ENCODE results near the gene ACTL7B. TPM values are rescaled to one million over a fixed set of nuclear protein-coding genes. Genes with fewer than 3 reads are reported as not detected.
"Not testable (repeated sequence)": the region's sequence is repeated elsewhere in the genome, so short reads cannot be mapped to it uniquely, and the experiment has no call there.

The ACTL7B gene, protein sequence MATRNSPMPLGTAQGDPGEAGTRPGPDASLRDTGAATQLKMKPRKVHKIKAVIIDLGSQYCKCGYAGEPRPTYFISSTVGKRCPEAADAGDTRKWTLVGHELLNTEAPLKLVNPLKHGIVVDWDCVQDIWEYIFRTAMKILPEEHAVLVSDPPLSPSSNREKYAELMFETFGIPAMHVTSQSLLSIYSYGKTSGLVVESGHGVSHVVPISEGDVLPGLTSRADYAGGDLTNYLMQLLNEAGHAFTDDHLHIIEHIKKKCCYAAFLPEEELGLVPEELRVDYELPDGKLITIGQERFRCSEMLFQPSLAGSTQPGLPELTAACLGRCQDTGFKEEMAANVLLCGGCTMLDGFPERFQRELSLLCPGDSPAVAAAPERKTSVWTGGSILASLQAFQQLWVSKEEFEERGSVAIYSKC
- 0.11 TPM in 1 of 2 replicates, not detected in the other for total RNA-seq

DNA sequence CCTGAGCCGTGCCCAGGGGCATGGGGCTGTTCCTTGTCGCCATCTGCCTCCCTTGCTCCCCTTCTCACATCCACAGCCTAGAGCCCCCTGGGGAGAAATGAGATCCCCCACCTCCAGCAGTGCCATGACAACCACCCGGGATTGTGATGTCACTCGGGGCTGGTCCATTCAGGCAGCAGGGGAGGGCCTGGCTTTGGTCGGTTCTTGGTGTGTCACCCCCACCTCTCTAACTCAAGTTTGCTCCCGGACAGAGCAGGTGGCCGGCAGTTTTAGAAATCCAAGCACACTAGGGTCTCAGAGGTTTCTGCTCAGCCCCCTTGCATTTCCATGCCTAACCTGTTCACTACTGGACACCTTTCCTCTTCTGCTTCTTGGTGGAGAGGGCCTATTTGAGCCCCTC, at the start of gene ACTL7B:
TSS of gene ACTL7B (minus strand) at position 99 of the 400 bp plus-strand sequence. CDS start at position 43, 56 bp downstream.
- Mint-ChIP-seq H3K27me3 (ENCODE audit: low read depth) (peaks cover 3% of the 10 kb centered on the region), H3K36me3 (ENCODE audit: low read depth) (no peaks in the 10 kb centered on the region), H3K4me1 (ENCODE audit: low read depth) (peaks cover 5% of the 10 kb centered on the region), H3K27ac (no peak within 1 kb of the TSS), H3K9me3 (no peaks in the 10 kb centered on the region), H3K4me3 (ENCODE audit: low read depth) (no peak within 1 kb of the TSS)
- DNase-seq (ENCODE audit: low spot score), result no peak
- intact Hi-C loops (cut with micrococcal nuclease), result no loop called here

DNA sequence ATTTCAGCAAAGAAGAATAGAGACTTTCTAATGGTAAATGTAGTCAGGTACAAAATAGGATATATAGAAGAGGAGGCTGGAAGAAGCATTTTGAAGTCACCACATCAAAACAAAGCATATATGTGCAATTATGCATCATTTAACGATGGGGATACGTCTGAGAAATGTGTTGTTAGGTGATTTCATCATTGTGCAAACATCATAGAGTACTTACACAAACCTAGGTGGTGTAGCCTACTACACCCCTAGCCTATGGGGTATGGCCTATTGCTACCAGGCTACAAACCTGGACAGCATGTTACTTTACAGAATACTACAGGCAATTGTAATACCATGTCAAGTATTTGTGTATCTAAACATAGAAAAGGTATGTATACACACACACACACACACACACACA, 49.7 kb upstream of the ACTL7B start:
- H3K36me3 Mint-ChIP-seq (ENCODE audit: low read depth), result peaks cover 50% of the 10 kb centered on the region
- no peak for DNase-seq (ENCODE audit: low spot score)

GRCh38 chr9:108904161-108904560, 48.4 kb upstream of the ACTL7B start:
- DNase-seq (ENCODE audit: low spot score), result no peak
- intact Hi-C loops (cut with micrococcal nuclease), result no loop called here
- H3K4me1 Mint-ChIP-seq (ENCODE audit: low read depth), result no peaks in the 10 kb centered on the region
- no peak overlapping the region for H3K4me3 Mint-ChIP-seq (ENCODE audit: low read depth)
- H3K36me3 Mint-ChIP-seq (ENCODE audit: low read depth), result peaks cover 47% of the 10 kb centered on the region
- no peaks in the 10 kb centered on the region for H3K9me3 Mint-ChIP-seq
- H3K27me3 Mint-ChIP-seq (ENCODE audit: low read depth), result no peaks in the 10 kb centered on the region
- H3K27ac Mint-ChIP-seq, result no peak overlapping the region

More for the DNA sequence above, 49.7 kb upstream of the ACTL7B start:
- Mint-ChIP-seq H3K4me1 (ENCODE audit: low read depth) (no peaks in the 10 kb centered on the region), H3K27me3 (ENCODE audit: low read depth) (no peaks in the 10 kb centered on the region), H3K9me3 (no peaks in the 10 kb centered on the region), H3K4me3 (ENCODE audit: low read depth) (no peak overlapping the region), H3K27ac (no peak overlapping the region)
- intact Hi-C loops (cut with micrococcal nuclease), result no loop called here

DNA sequence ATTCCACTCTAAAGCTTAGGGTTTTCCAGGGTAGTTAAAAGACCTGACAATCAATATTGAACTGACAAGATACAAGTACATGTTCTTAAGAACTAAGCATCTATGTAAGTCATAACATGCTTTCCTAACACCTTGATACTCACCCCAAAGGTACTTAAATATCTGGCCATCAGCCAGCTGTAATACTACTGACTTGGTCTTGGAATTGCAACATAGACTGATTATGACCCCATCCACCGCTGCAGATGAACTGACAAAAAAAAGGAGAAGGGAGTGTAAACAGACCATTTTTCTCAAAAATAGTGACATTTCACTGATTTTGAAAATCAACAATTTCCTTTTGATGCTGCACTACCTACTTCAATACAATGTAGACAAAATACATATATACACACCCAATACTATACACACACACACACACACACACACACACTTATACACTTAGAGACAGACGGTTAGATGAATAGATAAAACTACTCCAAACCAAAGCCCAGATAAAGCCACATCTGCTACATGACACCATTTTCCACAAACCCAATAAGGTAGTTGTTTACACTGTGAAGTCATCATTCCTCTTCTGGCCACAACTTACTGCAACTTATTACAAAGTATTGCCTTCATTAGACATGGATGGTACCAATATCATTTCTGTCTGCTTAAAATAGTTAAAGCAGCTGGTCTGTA, 47.8 kb upstream of the ACTL7B start:
- Mint-ChIP-seq H3K4me1 (ENCODE audit: low read depth) (no peaks in the 10 kb centered on the region), H3K36me3 (ENCODE audit: low read depth) (peaks cover 42% of the 10 kb centered on the region), H3K27ac (peak overlapping the region; percentile 0), H3K9me3 (no peaks in the 10 kb centered on the region), H3K4me3 (ENCODE audit: low read depth) (no peak overlapping the region), H3K27me3 (ENCODE audit: low read depth) (no peaks in the 10 kb centered on the region)
- intact Hi-C loops (cut with micrococcal nuclease), result no loop called here
- no peak for DNase-seq (ENCODE audit: low spot score)

GRCh38 chr9:108900176-108900575, 44.4 kb upstream of the ACTL7B start:
- Mint-ChIP-seq H3K36me3 (ENCODE audit: low read depth) (peaks cover 52% of the 10 kb centered on the region), H3K27ac (no peak overlapping the region), H3K27me3 (ENCODE audit: low read depth) (no peaks in the 10 kb centered on the region), H3K9me3 (no peaks in the 10 kb centered on the region), H3K4me3 (ENCODE audit: low read depth) (no peak overlapping the region), H3K4me1 (ENCODE audit: low read depth) (no peaks in the 10 kb centered on the region)
- no peak for DNase-seq (ENCODE audit: low spot score)
- intact Hi-C loops (cut with micrococcal nuclease), result no loop called here

GRCh38 chr9:108899023-108899695, 43.4 kb upstream of the ACTL7B start:
- H3K36me3 Mint-ChIP-seq (ENCODE audit: low read depth), result peaks cover 56% of the 10 kb centered on the region
- H3K27ac Mint-ChIP-seq; DNase-seq (ENCODE audit: low spot score); H3K27me3 Mint-ChIP-seq (ENCODE audit: low read depth); H3K4me1 Mint-ChIP-seq (ENCODE audit: low read depth); H3K9me3 Mint-ChIP-seq; intact Hi-C loops (cut with micrococcal nuclease); H3K4me3 Mint-ChIP-seq (ENCODE audit: low read depth): not testable (repeated sequence)

DNA sequence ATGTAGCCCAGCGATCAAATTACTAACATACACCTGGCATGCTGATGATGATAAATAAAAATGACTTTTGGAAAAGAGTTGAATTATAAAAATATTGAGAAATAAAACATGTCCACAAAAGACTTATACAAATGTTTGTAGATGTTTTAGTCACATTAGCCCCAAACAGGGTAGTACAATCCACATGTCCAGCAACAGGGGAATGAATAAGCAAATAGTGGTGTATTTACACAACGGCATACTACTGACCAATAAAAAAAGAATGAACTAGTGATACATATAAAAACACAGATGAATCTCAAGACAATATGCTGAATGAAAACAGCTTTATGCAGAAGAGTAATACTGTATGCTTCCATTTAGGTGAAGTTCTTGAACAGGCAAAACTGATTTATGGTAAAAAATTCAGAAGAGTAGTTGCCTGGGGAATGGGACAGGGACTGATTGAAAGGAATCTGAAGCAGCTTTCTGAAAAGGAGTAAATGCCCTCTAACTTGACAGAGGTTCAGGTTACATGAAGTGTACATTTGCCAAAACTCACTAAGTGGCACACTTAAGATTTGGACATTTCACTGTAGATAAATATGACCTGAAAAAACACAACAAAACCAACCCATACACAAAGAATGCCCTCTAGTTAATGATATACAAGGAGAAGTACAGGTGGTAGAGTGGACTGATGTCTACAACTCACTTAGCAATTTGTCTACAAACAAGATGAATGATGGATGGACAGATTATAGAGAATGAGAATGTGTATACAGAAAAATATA, 41.7 kb upstream of the ACTL7B start:
- no peak for DNase-seq (ENCODE audit: low spot score)
- no peaks in the 10 kb centered on the region for H3K4me1 Mint-ChIP-seq (ENCODE audit: low read depth)
- H3K27ac Mint-ChIP-seq, result no peak overlapping the region
- no peaks in the 10 kb centered on the region for H3K27me3 Mint-ChIP-seq (ENCODE audit: low read depth)
- H3K36me3 Mint-ChIP-seq (ENCODE audit: low read depth), result peaks cover 54% of the 10 kb centered on the region
- H3K9me3 Mint-ChIP-seq, result no peaks in the 10 kb centered on the region
- H3K4me3 Mint-ChIP-seq (ENCODE audit: low read depth), result no peak overlapping the region
- intact Hi-C loops (cut with micrococcal nuclease), result no loop called here

- no peaks in the 10 kb centered on the region for H3K9me3 Mint-ChIP-seq
- H3K4me3 Mint-ChIP-seq (ENCODE audit: low read depth), result no peak overlapping the region
- H3K27ac Mint-ChIP-seq, result no peak overlapping the region
- DNase-seq (ENCODE audit: low spot score), result no peak
- no peaks in the 10 kb centered on the region for H3K4me1 Mint-ChIP-seq (ENCODE audit: low read depth)
- H3K36me3 Mint-ChIP-seq (ENCODE audit: low read depth), result peaks cover 69% of the 10 kb centered on the region
- no peaks in the 10 kb centered on the region for H3K27me3 Mint-ChIP-seq (ENCODE audit: low read depth)
- intact Hi-C loops (cut with micrococcal nuclease), result no loop called here
Observed at GRCh38 chr9:108894225-108894997, 38.6 kb upstream of the ACTL7B start.

DNA sequence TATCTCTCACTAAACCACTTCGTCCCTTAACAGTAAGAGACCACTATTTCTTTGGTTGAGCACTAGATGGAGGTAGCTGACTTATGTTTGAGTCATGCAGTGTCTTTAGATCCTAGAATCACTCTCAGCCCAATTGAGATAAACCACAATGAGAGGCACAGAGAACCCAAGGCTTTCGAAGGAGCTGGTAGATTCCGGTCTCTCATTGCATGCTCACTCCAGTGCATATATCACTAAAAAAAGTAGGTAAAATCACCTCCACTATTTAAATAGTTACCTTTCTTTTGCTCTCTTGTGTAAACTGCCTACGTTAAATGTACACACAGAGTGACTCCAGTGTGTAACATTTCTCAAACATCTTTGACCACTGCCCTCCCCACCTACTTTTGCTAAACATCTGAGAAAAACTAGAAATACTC, 33.9 kb upstream of the ACTL7B start:
- H3K27ac Mint-ChIP-seq, result no peak overlapping the region
- no peak for DNase-seq (ENCODE audit: low spot score)
- H3K4me3 Mint-ChIP-seq (ENCODE audit: low read depth), result no peak overlapping the region
- intact Hi-C loops (cut with micrococcal nuclease), result no loop called here
- no peaks in the 10 kb centered on the region for H3K27me3 Mint-ChIP-seq (ENCODE audit: low read depth)
- peaks cover 12% of the 10 kb centered on the region for H3K4me1 Mint-ChIP-seq (ENCODE audit: low read depth)
- H3K36me3 Mint-ChIP-seq (ENCODE audit: low read depth), result peaks cover 64% of the 10 kb centered on the region
- no peaks in the 10 kb centered on the region for H3K9me3 Mint-ChIP-seq

GRCh38 chr9:108886594-108887271, 30.9 kb upstream of the ACTL7B start:
- not testable (repeated sequence) for H3K27ac Mint-ChIP-seq

DNA sequence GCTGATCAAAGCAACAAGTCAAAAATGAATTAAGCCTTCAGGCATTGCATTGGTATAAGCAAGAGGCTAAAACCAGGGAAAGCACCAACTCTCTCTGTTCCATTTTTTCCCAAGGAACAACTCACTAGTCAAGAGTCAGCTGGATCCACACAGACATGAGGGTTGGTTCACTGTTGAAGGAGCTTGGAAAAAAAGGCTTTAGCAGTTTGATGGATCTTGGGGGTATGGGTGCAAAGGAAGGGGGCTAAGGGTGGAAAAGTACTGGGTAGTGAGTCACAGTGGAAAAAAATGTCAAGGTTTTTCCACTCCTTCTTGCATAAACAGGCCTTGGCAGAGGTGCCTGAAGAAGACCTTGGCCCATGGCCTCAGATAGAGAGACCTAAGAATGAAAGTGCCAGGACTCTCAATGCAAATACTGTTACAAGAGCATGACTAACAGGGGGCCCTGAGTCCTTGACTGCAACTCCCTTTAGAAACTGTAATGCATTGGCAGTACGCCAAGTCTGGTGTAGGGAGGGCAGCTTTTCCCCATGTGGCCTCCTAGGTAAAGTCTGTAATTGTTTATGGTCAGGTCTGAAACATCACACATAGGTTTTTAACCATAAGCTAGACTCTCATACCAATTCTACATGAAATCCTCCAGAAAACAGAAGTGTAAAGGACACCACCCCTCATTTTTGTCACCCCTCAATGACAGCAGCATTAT, 30.0 kb upstream of the ACTL7B start:
- Mint-ChIP-seq H3K9me3 (no peaks in the 10 kb centered on the region), H3K27me3 (ENCODE audit: low read depth) (no peaks in the 10 kb centered on the region), H3K4me3 (ENCODE audit: low read depth) (no peak overlapping the region), H3K27ac (peak overlapping the region; percentile 53), H3K4me1 (ENCODE audit: low read depth) (peaks cover 12% of the 10 kb centered on the region), H3K36me3 (ENCODE audit: low read depth) (peaks cover 48% of the 10 kb centered on the region)
- intact Hi-C loops (cut with micrococcal nuclease), result no loop called here
- no peak for DNase-seq (ENCODE audit: low spot score)

More at GRCh38 chr9:108886594-108887271, 30.9 kb upstream of the ACTL7B start:
- intact Hi-C loops (cut with micrococcal nuclease); H3K27me3 Mint-ChIP-seq (ENCODE audit: low read depth); H3K4me3 Mint-ChIP-seq (ENCODE audit: low read depth); DNase-seq (ENCODE audit: low spot score); H3K9me3 Mint-ChIP-seq: not testable (repeated sequence)
- Mint-ChIP-seq H3K36me3 (ENCODE audit: low read depth) (peaks cover 57% of the 10 kb centered on the region), H3K4me1 (ENCODE audit: low read depth) (peaks cover 12% of the 10 kb centered on the region)
